ENCODE results near the gene CBLB.
"Not testable (repeated sequence)": the region's sequence is repeated elsewhere in the genome, so short reads cannot be mapped to it uniquely, and the experiment has no call there.

The CBLB gene

DNA sequence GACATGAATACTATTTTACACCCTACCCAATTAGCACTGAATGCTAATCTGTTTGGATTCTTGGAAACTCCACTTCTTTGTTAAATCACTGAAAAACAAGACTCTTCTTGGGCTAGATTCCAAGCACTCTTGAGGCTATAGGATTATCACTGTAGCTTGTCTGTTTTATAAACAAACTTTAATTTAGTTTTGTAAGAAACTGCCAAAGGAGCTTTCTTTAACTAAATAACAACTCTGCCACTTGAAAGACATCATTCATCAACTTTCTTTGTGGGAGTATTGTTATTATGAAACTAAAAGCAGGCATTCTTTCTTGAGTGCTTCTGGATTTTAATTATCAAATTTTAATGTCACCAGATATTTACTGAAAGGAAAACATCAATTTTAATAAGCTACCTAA is 24.1 kb downstream of the CBLB start:
- DNase-seq: no peak

DNA sequence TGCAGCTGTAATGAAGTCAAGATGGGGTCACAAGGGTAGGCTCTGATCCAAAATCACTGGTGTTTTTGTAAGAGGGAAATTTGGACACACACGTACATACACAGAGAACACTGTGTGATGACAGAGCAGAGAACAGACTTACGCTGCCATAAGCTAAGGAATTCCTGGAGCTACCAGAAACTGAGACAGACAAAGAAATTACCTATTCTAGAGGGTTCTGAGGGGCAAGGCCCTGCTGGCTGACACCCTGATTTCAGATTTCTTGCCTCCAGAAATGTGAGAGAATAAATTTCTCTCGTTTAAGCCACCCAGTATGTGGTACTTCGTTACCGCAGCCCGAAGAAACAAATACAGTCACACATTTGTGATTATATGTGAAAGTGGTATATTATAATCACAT is 24.8 kb downstream of the CBLB start:
- no peak for DNase-seq

DNA sequence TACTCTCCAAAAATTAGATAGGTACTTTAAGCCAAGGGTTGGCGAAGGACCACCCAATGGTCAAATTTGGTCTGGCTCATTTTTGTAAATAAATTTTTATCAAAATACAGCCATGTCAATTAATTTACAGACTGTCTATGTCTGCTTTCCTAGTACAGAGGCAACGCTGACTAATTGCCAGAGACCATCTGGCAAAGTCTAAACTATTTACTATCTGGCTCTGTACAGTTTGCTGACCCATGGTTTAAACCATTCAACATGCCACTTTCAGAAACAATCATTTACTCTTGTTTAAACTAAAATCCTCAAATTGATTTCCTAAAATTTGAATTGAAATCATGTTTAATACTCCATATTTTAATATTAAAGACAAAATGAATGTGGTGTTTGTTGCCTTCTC is 25.9 kb downstream of the CBLB start:
- DNase-seq: no peak

DNA sequence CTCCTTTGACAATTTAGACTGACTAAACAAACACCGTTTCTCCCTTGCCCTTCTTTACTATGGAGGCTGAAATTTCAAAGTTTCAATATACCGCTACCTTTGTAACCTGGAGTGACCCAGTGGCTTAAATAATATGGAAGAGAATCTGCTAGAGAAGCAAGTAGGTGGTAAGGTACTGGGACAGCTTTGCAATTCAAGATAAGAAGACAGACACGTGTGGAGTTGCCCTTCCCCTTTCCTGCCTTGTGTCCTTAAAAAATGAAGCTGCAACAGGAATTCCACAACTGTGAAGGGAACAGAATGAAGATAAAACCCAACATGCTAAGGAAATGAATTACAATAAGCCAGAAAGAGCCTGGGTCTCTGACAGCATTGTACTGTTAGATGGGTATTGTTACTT is 26.4 kb downstream of the CBLB start:
- no peak for DNase-seq

DNA sequence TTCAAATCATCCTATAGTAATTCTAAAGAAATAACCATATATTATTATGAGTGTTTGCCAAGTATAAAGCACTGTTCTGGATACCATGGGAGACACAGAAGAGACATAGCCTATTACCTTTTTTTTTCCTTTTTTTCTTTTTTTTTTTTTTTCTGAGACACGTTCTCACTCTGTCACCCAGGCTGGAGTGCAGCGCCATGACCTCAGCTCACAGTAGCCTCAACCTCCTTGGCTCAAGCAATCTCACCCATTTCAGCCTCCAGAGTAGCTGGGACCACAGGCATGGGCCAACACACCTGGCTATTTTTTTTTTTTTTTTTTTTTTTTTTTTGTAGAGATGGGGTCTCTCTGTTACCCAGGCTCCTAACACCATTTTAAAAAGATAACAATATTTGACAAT is 30.9 kb downstream of the CBLB start:
- DNase-seq: no peak

DNA sequence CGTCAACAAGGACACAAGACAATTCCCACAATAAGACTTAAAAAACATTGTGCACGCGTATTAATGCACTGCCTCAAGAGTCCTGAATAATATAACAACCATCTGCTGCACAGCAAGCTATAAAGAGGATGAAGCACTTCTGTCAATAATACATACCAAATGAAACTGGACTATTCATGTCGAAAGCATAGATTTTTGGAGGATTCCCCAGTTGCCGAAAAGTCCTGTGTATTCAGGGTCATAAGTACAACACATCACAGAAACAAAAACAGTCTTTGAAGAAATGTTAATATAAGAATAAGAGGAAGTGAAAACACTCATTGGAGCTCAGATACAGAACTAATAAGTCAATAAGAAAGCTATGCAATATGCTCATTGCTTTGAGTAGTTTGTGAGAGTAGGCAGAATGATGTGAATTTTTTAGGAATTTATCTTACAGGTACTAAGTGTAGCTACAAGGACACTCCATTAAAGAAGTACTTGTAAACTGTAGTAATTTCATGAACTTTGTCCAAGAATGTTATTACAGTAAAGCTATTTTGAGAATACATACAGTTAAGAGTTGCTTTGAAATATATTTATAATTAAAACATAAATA is 31.6 kb downstream of the CBLB start:
- no peak for DNase-seq

DNA sequence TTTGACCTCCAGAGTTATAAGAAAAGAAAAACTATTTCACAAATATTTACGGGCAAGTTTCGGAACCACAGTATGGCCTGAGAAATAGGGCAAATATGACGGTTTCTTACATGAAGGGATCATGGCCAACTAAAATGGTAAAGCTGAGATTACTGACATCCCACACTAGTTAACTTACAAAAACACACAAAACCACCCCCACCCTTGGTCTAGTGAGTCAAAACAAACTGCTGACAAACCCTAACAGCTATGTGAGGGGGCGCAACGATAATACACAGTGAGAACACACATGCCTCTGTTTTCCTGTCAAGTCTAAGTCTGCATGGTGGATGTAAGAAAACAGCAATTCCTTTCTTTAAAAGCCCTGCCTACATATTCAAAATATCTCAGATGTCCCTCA is 32.3 kb downstream of the CBLB start:
- peak in 1 of 2 experiments; percentile 39 for DNase-seq

DNA sequence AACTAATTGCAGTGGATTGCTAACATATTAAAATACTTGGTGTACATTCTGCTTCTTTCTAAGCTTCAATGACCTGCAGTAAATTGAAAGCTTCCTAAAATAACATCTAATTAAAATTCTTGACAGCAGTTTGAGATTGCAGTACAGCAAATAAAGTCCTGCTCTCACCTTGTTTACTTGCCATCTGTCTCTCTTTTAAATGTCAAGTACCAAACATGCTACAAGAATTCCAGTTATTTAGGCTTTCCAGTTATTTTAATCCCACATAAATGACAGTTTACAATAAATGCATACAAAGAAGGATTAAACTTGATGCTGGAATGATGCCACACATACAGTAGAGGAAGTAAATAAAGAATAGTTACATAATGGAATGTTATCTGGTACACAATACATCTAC is 33.2 kb downstream of the CBLB start:
- DNase-seq: no peak

DNA sequence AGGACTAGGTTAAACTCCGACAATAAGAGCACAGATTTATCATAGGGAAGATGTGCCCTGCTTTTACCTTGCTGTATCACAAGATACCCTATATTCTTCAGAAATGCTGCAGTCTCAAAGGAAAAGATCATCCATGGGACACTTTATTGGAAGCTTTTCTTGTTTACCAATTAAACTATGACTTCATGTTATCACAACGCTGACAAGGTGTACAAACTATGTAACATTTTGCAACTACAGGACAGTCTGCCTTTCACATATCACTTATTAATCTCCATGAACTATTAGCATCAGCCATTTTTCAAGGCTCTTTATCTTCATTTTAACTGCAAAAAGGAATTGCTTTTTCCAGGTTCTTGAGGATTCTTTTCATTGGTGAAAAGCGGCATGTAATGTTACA is 34.0 kb downstream of the CBLB start:
- no peak for DNase-seq

DNA sequence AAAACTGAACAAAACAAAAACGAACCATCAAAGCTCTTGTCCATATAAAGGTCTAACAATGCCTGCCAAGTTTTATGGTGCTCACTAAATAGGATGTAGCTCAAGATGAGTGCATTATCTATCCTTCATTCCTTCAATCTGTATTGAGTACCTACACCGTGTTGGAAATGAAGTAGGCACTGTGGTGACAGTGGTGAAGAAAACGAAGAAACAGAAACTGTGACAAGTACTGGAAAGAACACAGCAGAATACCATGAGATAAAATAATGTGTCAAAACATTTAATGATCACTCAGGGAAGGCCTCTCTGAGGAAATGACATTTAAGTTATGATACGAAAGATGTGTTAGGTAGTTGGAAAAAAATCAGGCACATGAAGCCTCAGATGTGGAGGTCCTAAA is 36.2 kb downstream of the CBLB start:
- DNase-seq: no peak

DNA sequence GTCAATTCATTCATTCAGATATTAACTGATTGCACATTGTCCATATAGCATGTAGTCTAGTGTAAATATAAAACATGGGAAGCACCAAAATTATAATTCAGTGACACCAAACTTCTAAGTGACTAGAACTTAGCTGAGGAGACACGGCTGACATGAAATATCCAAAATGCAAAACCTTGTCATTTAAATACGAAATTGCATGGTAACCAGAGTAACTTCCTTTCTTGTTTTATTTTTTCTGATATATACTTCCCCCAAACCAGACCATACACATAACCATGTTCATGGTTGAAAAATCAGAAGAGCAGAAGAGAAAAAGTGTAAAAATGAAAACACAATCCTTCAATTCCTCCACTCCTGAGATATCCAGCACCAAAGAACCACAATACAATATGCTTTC is 38.0 kb downstream of the CBLB start:
- DNase-seq: no peak

DNA sequence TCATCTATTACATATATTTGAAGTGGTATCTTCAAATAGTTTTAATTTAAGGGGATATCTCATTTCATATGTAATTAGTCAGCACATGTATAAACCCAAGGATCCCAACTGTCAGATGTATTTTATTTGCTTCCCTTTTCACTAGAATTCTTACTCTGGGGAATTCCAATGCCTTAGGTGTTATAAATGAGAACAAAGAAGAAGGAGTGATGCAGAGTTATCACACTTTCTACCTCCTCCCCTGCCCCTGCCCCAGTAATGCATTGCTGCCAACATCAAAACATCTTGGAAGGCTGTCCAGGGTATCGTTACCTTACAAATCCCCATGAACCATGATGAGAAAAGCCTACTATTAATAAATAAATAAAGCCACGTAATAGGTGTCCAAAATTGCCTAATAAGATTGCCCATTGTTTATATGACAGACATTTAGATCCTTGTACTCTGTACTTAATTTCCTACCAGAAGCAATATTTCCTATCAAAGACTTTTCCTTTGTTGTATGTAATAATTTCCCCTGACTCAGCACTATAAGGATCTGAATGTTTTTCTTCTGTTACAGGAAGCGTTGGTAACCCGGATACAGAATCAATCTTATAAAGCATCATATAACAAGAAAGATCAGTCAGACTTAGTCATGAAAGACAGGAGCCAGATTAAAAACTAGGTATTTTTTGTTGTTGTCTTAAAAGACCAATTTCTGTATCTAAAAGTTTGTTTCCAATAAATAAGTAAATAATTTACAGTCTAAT is 38.8 kb downstream of the CBLB start:
- no peak for DNase-seq

DNA sequence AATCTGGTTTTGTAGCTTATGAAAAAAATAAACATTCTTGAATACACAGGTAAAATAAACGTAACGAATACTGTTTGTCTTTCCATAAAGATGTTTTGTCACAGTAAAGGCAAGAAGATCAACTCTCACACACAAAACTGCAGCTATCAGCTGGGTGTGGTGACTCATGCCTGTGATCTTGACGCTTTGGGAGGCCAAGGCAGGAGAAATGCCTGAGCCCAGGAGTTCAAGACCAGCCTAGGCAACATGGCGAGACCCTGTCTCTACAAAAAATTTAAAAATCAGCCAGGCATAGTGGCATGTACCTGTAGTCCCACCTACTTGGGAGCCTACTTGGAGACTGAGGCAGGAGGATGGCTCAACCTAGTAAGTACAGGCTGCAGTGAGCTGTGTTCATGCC is 39.6 kb downstream of the CBLB start:
- peak in 1 of 2 experiments; percentile 34 for DNase-seq

DNA sequence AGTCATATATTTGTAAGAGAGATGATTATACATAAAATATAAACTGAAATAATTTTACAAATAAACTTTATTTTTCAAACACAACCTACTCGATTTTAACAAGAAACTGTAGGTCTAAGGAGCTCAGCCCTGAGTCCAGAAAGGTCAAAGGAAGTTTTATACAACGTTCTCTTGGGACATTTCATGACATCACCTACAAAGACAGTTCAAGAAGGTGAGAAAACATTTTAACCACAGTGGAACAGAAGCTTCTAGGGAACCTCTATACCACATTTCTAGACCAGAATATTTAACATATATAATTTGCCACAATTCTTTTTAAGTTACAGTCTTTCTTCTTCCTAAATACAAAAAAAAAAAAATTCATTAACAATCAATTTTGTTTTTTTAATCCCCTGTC is 40.1 kb downstream of the CBLB start:
- no peak for DNase-seq

DNA sequence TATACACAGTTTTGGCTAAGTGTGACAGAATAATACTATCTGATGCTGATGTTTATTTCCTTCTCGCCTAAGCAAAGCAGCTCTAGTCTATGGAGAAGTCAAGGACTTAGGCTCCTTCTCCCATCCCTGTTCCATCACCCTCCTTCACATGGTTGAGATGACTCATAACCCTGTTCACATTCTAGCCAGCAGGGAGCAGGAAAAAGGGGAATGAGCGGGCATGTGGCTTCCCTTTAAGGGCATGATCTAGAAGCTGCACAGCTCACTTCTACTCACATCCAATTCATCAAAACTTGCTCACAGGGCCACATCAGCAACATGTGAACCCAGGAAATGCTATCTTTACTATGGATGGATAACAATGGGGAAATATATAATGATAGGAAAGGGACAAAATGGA is 40.9 kb downstream of the CBLB start:
- DNase-seq: no peak

DNA sequence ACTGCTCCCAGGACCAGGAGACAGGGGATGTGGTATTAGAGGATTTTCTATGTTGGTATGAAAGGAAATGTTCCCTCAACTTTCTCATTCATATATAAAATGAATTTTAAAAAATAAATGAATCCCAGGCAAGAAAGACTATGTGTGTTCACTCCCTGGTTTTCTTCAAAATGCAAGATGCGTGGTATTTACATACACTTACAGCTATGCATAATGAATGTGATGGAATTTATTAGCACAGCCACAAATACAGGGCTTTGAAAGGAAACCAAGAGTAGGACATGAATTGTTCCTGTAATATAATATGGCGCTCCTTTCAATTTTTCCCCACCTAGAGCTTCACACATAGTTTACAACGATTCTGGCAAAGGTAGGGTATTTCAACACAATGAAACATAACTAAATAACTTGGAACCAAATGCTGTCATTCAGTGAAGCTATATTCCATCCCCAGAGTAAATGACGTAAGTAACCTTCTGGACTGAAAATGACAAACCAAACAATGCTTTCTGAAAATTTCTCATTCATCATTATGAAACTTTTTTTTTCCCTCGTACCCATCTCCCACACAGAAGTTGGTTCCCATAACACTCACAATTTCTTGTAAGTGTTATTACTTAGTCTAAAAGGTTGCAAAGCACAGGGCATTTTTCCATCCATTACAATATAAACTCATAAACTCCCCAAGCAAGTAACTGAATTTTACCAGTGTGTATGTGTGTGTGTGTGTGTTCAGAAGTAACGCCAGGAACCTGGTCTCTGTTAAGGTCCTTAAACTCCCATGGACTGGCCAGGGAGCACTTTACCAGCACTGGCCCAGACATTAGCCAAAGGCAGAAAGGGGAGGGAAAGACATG is 41.8 kb downstream of the CBLB start:
- no peak for DNase-seq

DNA sequence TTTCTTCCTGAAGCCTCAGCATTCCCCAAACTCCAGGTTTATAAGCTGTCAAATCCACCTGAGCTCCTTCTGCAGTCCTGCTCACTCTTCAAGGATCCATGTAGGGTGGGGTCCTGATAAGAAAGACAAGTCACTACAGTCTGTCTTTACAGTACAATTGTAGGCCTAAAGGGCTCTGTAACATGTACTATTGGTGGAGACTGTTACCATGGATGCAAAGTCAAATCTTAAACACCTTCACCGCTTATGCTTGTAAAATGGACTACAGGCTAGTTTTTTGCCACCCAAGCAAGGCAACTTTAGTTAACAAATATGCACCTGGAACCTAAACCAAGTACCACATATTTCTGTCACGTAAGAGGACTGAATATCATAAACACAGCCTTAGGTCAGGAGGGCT is 44.7 kb downstream of the CBLB start:
- no peak for DNase-seq

DNA sequence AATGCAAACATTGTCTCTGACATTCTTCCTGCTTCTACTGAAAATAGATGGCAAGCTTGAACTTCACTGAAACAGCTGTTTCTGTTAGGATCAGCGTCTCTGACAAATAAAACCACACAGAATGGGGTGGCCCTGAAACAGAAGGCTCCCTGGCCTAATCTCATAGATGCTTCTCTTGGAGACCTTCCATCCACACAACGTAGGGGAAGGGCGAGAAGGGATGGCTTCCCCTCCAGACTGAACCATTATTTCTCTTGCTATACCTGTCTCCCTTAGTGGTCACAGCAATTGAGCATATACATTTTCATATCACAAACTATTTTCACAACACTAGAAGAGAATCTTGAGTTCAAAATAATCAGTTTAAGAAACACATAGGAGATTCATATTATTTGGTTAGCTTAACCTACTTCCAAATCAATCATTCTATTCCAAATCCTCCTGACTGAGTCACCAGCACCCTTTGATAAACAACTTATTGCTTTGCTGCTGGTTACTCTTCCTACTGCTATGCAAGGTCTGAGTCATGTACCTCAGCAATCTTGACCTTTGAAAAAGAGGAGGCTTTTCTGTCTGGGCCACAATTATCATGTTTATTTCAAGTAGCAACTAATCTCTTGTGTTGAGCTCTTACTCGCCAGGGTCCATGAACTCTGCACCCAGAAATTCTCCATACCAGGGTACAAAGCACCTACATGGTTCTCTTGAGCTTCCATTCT is 45.5 kb downstream of the CBLB start:
- DNase-seq: peak in 1 of 2 experiments; percentile 32

DNA sequence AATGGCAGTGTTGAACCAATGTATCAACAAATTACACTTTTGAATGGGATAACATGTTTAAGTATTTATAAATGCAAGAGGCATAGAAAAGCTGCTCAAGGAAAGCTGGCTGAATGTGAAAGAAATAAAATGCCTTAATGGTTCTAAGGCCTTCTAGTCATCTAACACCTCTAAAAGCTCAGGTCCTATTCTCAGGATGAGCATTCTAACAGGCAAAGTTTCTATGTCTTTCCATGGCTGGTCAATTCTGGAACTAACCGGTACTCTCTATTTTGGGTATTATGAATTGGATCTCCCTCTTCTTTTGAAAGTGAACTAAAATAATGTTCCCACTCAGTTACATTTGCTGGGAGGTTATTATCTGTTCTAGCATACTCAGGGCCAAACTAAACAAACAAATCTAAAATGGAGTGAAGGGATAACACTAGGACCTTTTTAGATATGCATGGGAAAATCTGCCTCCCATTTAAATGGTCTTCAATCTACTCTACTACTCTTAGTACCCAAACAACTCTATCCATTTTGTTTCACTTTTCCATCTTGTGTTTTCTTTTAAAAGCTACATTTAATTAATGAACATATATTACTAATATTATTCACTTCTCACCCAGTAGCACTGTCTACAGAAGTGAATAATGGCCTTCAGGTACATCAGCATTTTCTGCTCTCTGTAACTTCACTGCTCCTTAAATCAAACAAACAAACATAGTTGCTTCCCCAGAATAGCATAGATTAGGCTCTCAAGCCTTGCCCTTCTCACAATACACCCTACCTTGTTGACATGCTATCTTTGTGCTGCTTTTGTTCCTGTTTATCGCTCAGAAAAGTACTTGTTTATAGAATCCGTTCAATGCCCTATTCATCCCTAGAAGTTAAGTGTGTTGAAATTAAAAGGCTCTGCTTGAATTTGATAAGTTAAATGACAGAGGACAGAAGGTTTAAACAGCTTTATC is 46.4 kb downstream of the CBLB start:
- no peak for DNase-seq

DNA sequence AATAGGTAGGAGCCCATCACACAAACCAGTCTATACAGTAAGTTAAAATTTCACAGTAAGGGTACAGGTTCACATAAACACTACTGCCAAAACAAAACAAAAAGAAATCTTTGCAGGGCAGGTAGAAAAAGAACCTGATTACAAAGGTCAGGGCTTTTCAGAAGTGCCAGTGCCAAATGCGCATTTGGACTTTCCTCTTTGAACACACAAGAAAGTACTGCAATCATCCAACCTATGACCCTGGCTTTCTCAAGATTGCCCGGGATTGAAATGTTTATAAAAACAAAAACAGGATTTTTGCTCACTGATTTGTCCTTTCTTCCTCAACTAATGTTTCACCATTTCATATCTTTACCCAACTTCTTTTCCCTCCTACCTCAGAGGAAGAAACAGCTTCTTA is 47.4 kb downstream of the CBLB start:
- DNase-seq: no peak

DNA sequence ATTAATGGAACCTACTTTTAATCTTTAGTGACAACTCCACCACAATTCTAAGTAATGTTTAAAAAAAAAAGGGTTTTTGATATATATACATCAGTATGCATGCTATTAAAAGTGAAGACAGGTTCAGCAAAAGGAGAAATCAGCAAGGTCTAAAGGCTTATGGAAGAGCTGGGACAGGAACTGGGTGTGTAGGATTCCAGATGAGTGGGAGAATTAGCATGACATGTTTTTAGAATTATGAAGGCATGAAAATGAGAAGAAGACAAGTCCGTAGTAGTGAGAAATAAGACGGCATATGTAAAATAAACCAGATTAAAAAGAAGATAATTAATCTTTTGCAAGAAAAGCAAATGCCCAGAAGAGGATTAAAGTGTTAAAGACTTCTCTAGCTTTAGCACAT is 52.0 kb downstream of the CBLB start:
- DNase-seq: no peak

DNA sequence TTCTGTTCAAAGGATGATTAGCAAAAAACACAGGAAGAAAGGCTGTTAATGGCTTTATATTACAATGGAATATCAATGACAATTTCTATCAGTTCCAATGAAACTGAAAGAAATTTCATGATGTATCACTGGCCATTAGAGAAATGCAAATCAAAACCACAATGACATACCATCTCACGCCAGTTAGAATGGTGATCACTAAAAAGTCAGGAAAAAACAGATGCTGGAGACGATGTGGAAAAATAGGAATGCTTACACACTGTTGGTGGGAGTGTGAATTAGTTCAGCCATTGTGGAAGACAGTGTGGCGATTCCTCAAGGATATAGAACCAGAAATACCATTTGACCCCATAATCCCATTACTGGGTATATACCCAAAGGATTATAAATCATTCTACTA is 53.5 kb downstream of the CBLB start:
- not testable (repeated sequence) for DNase-seq
